ENCODE measurements around the gene SORCS1. TPM values are rescaled to one million over a fixed set of nuclear protein-coding genes. Genes with fewer than 3 reads are reported as not detected.

SORCS1 gene
- total and polyA plus RNA-seq, 2 experiments from 2014 or later, result 2.9 to 8.9 TPM

DNA sequence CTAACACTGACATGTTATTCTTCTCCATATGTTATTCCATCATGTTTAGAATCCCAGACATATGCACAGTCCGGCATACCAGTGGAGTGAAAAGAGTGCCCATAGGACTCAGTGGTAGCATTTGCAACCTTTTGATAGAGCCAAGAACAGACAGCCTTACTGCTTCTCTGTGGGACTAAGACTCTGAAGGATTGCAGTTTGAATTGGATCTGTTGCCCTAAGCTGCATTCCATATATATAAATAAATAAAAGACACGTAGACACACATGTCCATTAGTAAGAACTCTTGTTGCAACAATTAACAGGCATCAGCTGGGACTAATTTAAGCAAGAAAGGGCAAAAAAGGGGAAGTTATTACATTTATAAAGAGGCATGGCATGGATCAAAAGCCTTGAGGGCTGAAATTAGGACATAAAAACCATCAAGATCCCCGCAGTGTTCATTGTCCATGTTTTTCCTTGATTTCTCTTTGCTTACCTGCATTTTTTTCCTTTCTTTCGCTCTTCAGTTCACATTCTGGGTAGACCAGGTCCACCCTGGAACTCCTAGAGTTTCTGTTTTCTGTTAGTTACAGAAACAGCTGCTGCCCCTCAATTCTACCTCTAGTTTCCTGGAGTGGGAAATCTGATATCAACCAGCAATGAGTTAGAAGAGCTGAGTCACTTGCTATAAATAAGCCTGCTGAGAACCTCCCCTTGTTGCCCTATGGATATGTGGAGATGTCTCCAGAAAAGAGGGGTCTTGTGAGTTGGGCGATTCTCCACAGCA is 132.4 kb downstream of the SORCS1 start:
- Mint-ChIP-seq H3K4me1 (peaks cover 23% of the 10 kb centered on the region; the same call in 2 of the 3 replicates), H3K4me3 (no peak overlapping the region), H3K27ac (no peak overlapping the region), H3K27me3 (ENCODE audit: insufficient read depth, low read depth, poor library complexity) (peaks cover 2% of the 10 kb centered on the region), H3K36me3 (ENCODE audit: low read depth) (no peaks in the 10 kb centered on the region), H3K9me3 (no peaks in the 10 kb centered on the region)
- Histone ChIP-seq H3K27ac (ENCODE audit: low read depth) (no peak overlapping the region), H3K4me3 (no peak overlapping the region), H2AFZ (0 out of 2 replicates have a peak overlapping the region, but pooled peaks have one; percentile 12), H3K9me2 (ENCODE audit: insufficient read depth) (no peaks in the 10 kb centered on the region), H3K79me2 (replicated peaks; ENCODE audit: insufficient read depth) (no peaks in the 10 kb centered on the region), H3K4me1 (ENCODE audit: insufficient read depth) (peaks cover 3% of the 10 kb centered on the region), H3K36me3 (ENCODE audit: insufficient read depth) (no peaks in the 10 kb centered on the region), H3F3A (replicated peaks; ENCODE audit: low read depth) (no peaks in the 10 kb centered on the region), H4K20me1 (replicated peaks; ENCODE audit: insufficient read depth) (no peaks in the 10 kb centered on the region), H3K27me3 (ENCODE audit: insufficient read depth) (no peaks in the 10 kb centered on the region), H3K4me2 (no peak overlapping the region)
- TF ChIP-seq, protein P1, sequence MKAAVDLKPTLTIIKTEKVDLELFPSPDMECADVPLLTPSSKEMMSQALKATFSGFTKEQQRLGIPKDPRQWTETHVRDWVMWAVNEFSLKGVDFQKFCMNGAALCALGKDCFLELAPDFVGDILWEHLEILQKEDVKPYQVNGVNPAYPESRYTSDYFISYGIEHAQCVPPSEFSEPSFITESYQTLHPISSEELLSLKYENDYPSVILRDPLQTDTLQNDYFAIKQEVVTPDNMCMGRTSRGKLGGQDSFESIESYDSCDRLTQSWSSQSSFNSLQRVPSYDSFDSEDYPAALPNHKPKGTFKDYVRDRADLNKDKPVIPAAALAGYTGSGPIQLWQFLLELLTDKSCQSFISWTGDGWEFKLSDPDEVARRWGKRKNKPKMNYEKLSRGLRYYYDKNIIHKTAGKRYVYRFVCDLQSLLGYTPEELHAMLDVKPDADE (IDR thresholded peaks at IDR 0.05), result no peak
- TF ChIP-seq ZNF114 (CRISPR knock-in tag; IDR thresholded peaks at IDR 0.05) (no peak), CREB1 (CRISPR knock-in tag; IDR thresholded peaks at IDR 0.05; ENCODE audit: low read depth) (no peak)
- DNase-seq (ENCODE audit: low spot score) (no peak), ATAC-seq (no peak)

DNA sequence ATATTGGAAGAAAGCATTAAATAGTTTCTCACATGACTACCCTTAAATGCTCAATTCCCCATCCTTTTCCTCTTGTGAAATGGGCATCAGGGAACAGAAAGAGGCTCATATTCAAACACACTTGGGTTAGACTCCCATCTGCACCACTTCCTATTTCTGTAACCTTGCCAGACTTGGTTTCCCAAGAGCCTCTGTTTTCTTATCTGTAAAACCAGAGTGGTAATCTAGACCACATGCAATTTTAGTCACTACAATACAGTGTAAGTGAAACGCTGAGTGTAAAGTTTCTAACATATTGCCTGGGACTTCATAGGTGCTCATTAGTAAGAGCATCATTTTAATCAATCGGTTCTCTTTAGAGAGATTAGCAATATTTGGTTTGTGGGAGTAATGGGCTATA is 136.3 kb downstream of the SORCS1 start:
- H3K27ac Mint-ChIP-seq, result no peak overlapping the region
- Histone ChIP-seq H3F3A (replicated peaks; ENCODE audit: low read depth) (no peaks in the 10 kb centered on the region), H4K20me1 (replicated peaks; ENCODE audit: insufficient read depth) (no peaks in the 10 kb centered on the region), H3K4me1 (ENCODE audit: insufficient read depth) (peaks cover 4% of the 10 kb centered on the region), H3K9me2 (ENCODE audit: insufficient read depth) (no peaks in the 10 kb centered on the region), H3K4me3 (no peak overlapping the region), H3K4me2 (no peak overlapping the region), H3K27me3 (ENCODE audit: insufficient read depth) (no peaks in the 10 kb centered on the region), H3K36me3 (ENCODE audit: insufficient read depth) (no peaks in the 10 kb centered on the region), H3K79me2 (replicated peaks; ENCODE audit: insufficient read depth) (no peaks in the 10 kb centered on the region), H3K27ac (ENCODE audit: low read depth) (no peak overlapping the region), H2AFZ (no peak overlapping the region)
- TF ChIP-seq JUNB (IDR thresholded peaks at IDR 0.05; ENCODE audit: unreplicated experiment), result no peak
- no peak for TF ChIP-seq CREB1 (CRISPR knock-in tag; IDR thresholded peaks at IDR 0.05; ENCODE audit: low read depth)
- no peak for TF ChIP-seq EZH2phosphoT487 (IDR thresholded peaks at IDR 0.05; ENCODE audit: unreplicated experiment)
- TF ChIP-seq, protein P1 (IDR thresholded peaks at IDR 0.05), result no peak
- no peak for TF ChIP-seq STAT1 (IDR thresholded peaks at IDR 0.05; ENCODE audit: unreplicated experiment)
- no peak for TF ChIP-seq NANOG (IDR thresholded peaks at IDR 0.05; ENCODE audit: borderline replicate concordance)
- TF ChIP-seq, protein P2, sequence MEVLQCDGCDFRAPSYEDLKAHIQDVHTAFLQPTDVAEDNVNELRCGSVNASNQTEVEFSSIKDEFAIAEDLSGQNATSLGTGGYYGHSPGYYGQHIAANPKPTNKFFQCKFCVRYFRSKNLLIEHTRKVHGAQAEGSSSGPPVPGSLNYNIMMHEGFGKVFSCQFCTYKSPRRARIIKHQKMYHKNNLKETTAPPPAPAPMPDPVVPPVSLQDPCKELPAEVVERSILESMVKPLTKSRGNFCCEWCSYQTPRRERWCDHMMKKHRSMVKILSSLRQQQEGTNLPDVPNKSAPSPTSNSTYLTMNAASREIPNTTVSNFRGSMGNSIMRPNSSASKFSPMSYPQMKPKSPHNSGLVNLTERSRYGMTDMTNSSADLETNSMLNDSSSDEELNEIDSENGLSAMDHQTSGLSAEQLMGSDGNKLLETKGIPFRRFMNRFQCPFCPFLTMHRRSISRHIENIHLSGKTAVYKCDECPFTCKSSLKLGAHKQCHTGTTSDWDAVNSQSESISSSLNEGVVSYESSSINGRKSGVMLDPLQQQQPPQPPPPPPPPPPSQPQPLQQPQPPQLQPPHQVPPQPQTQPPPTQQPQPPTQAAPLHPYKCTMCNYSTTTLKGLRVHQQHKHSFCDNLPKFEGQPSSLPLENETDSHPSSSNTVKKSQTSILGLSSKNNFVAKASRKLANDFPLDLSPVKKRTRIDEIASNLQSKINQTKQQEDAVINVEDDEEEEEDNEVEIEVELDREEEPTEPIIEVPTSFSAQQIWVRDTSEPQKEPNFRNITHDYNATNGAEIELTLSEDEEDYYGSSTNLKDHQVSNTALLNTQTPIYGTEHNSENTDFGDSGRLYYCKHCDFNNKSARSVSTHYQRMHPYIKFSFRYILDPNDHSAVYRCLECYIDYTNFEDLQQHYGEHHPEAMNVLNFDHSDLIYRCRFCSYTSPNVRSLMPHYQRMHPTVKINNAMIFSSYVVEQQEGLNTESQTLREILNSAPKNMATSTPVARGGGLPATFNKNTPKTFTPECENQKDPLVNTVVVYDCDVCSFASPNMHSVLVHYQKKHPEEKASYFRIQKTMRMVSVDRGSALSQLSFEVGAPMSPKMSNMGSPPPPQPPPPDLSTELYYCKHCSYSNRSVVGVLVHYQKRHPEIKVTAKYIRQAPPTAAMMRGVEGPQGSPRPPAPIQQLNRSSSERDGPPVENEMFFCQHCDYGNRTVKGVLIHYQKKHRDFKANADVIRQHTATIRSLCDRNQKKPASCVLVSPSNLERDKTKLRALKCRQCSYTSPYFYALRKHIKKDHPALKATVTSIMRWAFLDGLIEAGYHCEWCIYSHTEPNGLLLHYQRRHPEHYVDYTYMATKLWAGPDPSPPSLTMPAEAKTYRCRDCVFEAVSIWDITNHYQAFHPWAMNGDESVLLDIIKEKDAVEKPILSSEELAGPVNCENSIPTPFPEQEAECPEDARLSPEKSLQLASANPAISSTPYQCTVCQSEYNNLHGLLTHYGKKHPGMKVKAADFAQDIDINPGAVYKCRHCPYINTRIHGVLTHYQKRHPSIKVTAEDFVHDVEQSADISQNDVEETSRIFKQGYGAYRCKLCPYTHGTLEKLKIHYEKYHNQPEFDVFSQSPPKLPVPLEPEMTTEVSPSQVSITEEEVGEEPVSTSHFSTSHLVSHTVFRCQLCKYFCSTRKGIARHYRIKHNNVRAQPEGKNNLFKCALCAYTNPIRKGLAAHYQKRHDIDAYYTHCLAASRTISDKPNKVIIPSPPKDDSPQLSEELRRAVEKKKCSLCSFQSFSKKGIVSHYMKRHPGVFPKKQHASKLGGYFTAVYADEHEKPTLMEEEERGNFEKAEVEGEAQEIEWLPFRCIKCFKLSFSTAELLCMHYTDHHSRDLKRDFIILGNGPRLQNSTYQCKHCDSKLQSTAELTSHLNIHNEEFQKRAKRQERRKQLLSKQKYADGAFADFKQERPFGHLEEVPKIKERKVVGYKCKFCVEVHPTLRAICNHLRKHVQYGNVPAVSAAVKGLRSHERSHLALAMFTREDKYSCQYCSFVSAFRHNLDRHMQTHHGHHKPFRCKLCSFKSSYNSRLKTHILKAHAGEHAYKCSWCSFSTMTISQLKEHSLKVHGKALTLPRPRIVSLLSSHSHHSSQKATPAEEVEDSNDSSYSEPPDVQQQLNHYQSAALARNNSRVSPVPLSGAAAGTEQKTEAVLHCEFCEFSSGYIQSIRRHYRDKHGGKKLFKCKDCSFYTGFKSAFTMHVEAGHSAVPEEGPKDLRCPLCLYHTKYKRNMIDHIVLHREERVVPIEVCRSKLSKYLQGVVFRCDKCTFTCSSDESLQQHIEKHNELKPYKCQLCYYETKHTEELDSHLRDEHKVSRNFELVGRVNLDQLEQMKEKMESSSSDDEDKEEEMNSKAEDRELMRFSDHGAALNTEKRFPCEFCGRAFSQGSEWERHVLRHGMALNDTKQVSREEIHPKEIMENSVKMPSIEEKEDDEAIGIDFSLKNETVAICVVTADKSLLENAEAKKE (CRISPR knock-in tag; IDR thresholded peaks at IDR 0.05), result no peak
- no peak for TF ChIP-seq CTCF (conservative IDR thresholded peaks at IDR 0.05; ENCODE audit: low read depth in 2 of 2)
- H3K9me3 Mint-ChIP-seq, result no peaks in the 10 kb centered on the region
- no peaks in the 10 kb centered on the region for H3K36me3 Mint-ChIP-seq (ENCODE audit: low read depth)
- no peak for ATAC-seq
- peaks cover 3% of the 10 kb centered on the region for H3K27me3 Mint-ChIP-seq (ENCODE audit: insufficient read depth, low read depth, poor library complexity)
- DNase-seq (ENCODE audit: low spot score), result no peak
- peaks cover 23% of the 10 kb centered on the region for H3K4me1 Mint-ChIP-seq
- H3K4me3 Mint-ChIP-seq, result no peak overlapping the region

All from GM23338 (cell line).